Lower leg skin (tissue), 4 donors: ENCODE data around the gene KCNC1. TPM values are rescaled to one million over a fixed set of nuclear protein-coding genes. Genes with fewer than 3 reads are reported as not detected.

Source experiments
- DNase-seq, 2 donors: peaks; one replicate each; pipeline ENCODE4 v3.0.0-alpha.2; 2019; ENCODE audit warnings: low spot score in 2 of 2
- H3K4me3 ChIP-seq: fragments of 200-600 bp; sonication (generic); 2 replicates; pipeline ENCODE4 v1.5.1; 2017; ENCODE audit warnings: mild to moderate bottlenecking, low read depth; ENCODE audit not compliant: poor library complexity, severe bottlenecking
- POLR2A ChIP-seq, 2 donors: fragments of 450-650 bp; IDR thresholded peaks; one replicate each; pipeline ENCODE4 v1.6.1; 2016 to 2017; ENCODE audit warnings: antibody characterized with exemption in 2 of 2, mild to moderate bottlenecking in 1 of 2, moderate library complexity in 1 of 2
- WGBS, 2 donors: methylation state at CpG; one replicate each; pipeline ENCODE4 v1.1.5; 2018; 5-methylcytosine and 5-hydroxymethylcytosine counted together
- intact Hi-C: fragments of 100-400 bp; cut with DNase I; formaldehyde crosslinking; loops from one replicate; pipeline ENCODE4 v1.15.0; 2023; ENCODE audit warnings: low total_unique reads
- total RNA-seq, 4 donors: library from RNA; depleted of rRNA; stranded (reverse); fragments of >200 nt; gene quantifications; one replicate each; pipeline ENCODE4 v1.1.0, GENCODE V29; 2016
- TF ChIP-seq, protein P1 (sequence below), 3 donors: fragments of 450-650 bp; IDR thresholded peaks; one replicate each; pipeline ENCODE4 v1.5.1; 2016; ENCODE audit warnings: antibody characterized with exemption in 3 of 3, mild to moderate bottlenecking in 3 of 3, moderate library complexity in 2 of 3

The KCNC1 gene
- total RNA-seq, 4 donors from 2014 or later = 0.06 TPM; not detected in 3

DNA sequence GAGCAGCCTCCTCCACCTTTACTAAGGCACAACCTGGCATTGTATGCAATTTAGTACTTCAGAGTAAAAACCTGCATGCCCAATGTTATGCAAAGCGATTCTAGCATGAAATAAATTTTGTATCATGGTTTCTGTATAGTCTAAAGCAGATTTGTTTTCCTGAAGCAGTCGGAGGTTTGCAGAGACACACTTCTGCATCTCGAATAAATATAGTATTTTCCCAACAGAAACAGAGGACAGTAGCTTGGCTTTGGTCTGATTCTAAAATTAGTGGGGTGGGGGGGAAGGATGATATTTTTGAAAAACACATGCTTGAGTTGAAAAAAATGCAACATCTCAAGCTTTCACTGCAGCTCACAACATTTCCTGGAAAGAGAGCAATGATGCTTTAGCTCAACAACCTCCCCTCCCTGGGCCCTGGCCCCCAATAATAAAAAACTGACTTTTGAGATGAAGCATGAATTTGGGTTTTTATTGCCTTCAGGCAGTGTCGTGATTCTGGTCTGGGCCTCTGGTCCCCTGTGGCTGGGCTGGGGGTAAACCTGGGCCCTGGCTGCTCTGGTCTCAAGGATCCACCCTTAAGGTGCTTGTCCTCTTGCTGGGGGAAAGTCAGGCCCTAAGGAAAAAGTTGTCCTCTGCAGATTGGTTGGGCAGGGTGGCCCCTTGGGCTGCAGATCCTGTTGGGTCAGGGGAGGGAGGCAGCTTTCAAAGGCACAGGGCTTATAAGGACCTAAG, 48.2 kb downstream of the KCNC1 start:
- TF ChIP-seq POLR2A (IDR thresholded peaks at IDR 0.05) = no peak
- TF ChIP-seq, protein P1, sequence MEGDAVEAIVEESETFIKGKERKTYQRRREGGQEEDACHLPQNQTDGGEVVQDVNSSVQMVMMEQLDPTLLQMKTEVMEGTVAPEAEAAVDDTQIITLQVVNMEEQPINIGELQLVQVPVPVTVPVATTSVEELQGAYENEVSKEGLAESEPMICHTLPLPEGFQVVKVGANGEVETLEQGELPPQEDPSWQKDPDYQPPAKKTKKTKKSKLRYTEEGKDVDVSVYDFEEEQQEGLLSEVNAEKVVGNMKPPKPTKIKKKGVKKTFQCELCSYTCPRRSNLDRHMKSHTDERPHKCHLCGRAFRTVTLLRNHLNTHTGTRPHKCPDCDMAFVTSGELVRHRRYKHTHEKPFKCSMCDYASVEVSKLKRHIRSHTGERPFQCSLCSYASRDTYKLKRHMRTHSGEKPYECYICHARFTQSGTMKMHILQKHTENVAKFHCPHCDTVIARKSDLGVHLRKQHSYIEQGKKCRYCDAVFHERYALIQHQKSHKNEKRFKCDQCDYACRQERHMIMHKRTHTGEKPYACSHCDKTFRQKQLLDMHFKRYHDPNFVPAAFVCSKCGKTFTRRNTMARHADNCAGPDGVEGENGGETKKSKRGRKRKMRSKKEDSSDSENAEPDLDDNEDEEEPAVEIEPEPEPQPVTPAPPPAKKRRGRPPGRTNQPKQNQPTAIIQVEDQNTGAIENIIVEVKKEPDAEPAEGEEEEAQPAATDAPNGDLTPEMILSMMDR (IDR thresholded peaks at IDR 0.05) = no peak
- DNase-seq = no peak
- no peak overlapping the region for H3K4me3 ChIP-seq
- WGBS, 2 donors = 75 to 85% methylated on average over 4 of the region's 4 CpGs
- intact Hi-C loops = no loop called here

GRCh38 chr11:17783878-17784277, 49.3 kb downstream of the KCNC1 start:
- WGBS, 2 donors = 91% methylated on average over 4 of the region's 4 CpGs
- intact Hi-C loops = no loop called here
- no peak for DNase-seq
- no peak for TF ChIP-seq POLR2A (IDR thresholded peaks at IDR 0.05)
- TF ChIP-seq, protein P1 (IDR thresholded peaks at IDR 0.05) = no peak
- no peak overlapping the region for H3K4me3 ChIP-seq

DNA sequence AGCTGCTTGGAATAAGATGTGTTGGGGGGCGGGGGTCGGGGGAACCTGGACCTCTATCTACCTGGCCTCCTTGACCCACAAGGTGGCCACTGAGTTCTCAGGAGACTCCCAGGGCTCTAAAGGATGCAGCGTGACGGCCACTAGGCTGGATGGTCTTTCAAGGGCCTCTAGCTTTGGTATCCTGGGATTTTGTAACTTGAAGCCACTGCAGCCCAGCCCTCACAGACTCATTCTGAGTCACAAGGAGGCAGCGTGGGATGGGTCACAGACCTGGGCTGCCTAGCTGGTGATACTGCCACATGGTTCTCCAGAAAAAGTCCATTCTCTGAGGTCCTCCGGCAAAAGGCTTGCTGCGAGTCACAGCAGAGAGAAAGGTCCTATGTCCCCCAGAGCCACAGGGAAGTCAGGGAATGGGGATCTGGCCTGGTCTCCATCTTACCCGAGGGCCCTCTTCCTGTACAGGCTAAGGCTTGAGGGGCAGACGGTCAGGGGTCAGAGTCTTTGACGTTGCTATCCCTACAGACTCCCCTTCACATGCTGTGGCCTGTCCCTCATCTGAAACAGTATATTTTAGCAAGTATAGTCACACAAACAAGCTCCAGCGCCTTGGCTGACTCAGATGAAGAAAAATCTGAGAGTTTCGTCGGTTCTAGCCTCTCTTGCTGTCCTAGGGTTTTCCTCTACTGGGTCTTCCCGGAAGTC, 52.4 kb downstream of the KCNC1 start:
- WGBS, 2 donors = 90 to 92% methylated on average over 13 to 14 of the region's 14 CpGs
- intact Hi-C loops = no loop called here

GRCh38 chr11:17788084-17788483, 53.5 kb downstream of the KCNC1 start:
- no peak for DNase-seq
- 95% methylated on average over 5 of the region's 5 CpGs for WGBS, 2 donors
- intact Hi-C loops = no loop called here
- no peak overlapping the region for H3K4me3 ChIP-seq
- TF ChIP-seq POLR2A (IDR thresholded peaks at IDR 0.05) = no peak

More for the DNA sequence above, 52.4 kb downstream of the KCNC1 start:
- H3K4me3 ChIP-seq = no peak overlapping the region
- DNase-seq = no peak
- TF ChIP-seq, protein P1 (IDR thresholded peaks at IDR 0.05) = no peak
- TF ChIP-seq POLR2A (IDR thresholded peaks at IDR 0.05) = no peak

GRCh38 chr11:17790453-17790852, 55.9 kb downstream of the KCNC1 start:
- no peak overlapping the region for H3K4me3 ChIP-seq
- no peak for DNase-seq
- intact Hi-C loops = no loop called here
- WGBS, 2 donors = 65 to 74% methylated on average over 1 of the region's 1 CpG
- TF ChIP-seq, protein P1 (IDR thresholded peaks at IDR 0.05) = no peak
- TF ChIP-seq POLR2A (IDR thresholded peaks at IDR 0.05) = no peak

DNA sequence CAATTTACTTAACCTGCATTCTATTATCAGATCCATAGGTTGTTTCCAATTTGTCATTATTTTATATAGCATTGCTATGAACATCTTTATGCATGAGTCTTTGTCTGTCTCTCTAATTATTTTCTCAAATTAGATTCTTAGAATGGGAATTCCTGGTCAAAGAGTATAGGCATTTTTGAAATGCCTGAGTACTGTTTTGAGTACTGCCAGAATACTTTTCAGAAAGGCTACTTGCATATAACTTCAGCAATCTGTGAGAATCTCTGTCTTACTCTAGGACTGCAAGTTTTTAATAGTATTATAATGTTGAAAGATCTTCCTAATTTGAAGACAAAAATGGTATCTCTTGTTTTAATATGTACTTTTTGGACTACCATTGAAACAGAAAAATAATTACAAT, 56.6 kb downstream of the KCNC1 start:
- intact Hi-C loops = no loop called here
- no peak for TF ChIP-seq POLR2A (IDR thresholded peaks at IDR 0.05)
- no peak overlapping the region for H3K4me3 ChIP-seq
- no peak for DNase-seq
